Endothelial cell (in vitro differentiated cells): ENCODE data around the gene CDHR2. TPM values are rescaled to one million over a fixed set of nuclear protein-coding genes. Genes with fewer than 3 reads are reported as not detected.

Experiments
- DNase-seq: peaks from one replicate; pipeline ENCODE4 v3.0.0; 2021; ENCODE audit warnings: low spot score
- H3K27ac Mint-ChIP-seq: one replicate; pipeline ENCODE4 v1.8.0; 2021; ENCODE audit warnings: mixed read lengths, inconsistent platforms; ENCODE audit not compliant: unreplicated experiment
- H3K27me3 Mint-ChIP-seq: one replicate; pipeline ENCODE4 v1.8.0; 2021; ENCODE audit warnings: mild to moderate bottlenecking, moderate library complexity, mixed read lengths, inconsistent platforms; ENCODE audit not compliant: unreplicated experiment
- H3K36me3 Mint-ChIP-seq: one replicate; pipeline ENCODE4 v1.8.0; 2021; ENCODE audit warnings: mild to moderate bottlenecking, low read depth, mixed read lengths, inconsistent platforms; ENCODE audit not compliant: unreplicated experiment
- H3K4me1 Mint-ChIP-seq: one replicate; pipeline ENCODE4 v1.8.0; 2021; ENCODE audit warnings: mild to moderate bottlenecking, mixed read lengths, inconsistent platforms; ENCODE audit not compliant: unreplicated experiment
- H3K4me3 Mint-ChIP-seq: one replicate; pipeline ENCODE4 v1.8.0; 2021; ENCODE audit warnings: mild to moderate bottlenecking, mixed read lengths, inconsistent platforms; ENCODE audit not compliant: unreplicated experiment
- H3K9me3 Mint-ChIP-seq: one replicate; pipeline ENCODE4 v1.8.0; 2021; ENCODE audit warnings: mixed read lengths, inconsistent platforms; ENCODE audit not compliant: unreplicated experiment
- total RNA-seq: library from RNA; stranded (reverse); fragmentation: NEBNext Ultra II Directional; extraction: Animal tissue kit (Norgen Biotek cat#: 25700); gene quantifications from one replicate; pipeline ENCODE4 v1.2.1, GENCODE V29; 2021; ENCODE audit not compliant: unreplicated experiment
- TF ChIP-seq, protein P1 (sequence below): fragments of 200-600 bp; sonication (generic); IDR thresholded peaks from one replicate; pipeline ENCODE4 v1.5.0; 2021; ENCODE audit warnings: antibody characterized with exemption; ENCODE audit not compliant: unreplicated experiment

The CDHR2 gene
- total RNA-seq, 1 donor from 2014 or later, result 0.85 TPM

DNA sequence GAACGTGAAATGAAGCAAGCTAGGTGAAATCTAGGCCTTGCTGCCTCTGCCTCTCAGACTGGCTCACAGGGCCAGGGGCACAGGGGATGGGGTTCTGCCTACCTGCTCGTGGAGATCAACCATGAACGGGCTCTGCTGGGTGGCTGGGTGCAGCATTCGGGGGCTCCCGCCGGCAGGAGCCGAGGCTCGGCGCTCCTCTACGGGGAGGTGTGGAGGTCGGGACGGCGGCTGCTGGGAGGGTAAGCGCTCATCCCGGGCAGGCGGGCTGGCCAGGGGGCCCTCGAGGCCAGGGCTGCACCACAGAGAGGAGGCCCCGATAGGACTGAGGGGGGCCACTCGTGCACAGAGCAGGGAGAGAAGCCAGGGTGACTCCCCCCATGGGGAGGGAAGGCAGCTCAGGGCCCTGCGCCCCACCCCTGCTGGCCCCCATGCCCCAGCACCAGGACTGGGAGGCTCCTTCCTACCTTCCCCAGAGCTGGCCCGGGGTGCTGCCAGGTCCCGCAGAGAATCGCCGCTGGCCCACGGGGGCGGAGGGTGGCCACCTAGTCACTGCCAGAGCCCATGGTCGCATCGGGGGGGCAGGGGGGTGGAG, 17.1 kb upstream of the CDHR2 start:
- Mint-ChIP-seq H3K27ac (no peak overlapping the region), H3K27me3 (peaks cover 10% of the 10 kb centered on the region), H3K4me3 (no peak overlapping the region), H3K36me3 (peaks cover 7% of the 10 kb centered on the region), H3K4me1 (peaks cover 39% of the 10 kb centered on the region), H3K9me3 (no peaks in the 10 kb centered on the region)
- TF ChIP-seq, protein P1, sequence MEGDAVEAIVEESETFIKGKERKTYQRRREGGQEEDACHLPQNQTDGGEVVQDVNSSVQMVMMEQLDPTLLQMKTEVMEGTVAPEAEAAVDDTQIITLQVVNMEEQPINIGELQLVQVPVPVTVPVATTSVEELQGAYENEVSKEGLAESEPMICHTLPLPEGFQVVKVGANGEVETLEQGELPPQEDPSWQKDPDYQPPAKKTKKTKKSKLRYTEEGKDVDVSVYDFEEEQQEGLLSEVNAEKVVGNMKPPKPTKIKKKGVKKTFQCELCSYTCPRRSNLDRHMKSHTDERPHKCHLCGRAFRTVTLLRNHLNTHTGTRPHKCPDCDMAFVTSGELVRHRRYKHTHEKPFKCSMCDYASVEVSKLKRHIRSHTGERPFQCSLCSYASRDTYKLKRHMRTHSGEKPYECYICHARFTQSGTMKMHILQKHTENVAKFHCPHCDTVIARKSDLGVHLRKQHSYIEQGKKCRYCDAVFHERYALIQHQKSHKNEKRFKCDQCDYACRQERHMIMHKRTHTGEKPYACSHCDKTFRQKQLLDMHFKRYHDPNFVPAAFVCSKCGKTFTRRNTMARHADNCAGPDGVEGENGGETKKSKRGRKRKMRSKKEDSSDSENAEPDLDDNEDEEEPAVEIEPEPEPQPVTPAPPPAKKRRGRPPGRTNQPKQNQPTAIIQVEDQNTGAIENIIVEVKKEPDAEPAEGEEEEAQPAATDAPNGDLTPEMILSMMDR, result no peak
- DNase-seq, result no peak

DNA sequence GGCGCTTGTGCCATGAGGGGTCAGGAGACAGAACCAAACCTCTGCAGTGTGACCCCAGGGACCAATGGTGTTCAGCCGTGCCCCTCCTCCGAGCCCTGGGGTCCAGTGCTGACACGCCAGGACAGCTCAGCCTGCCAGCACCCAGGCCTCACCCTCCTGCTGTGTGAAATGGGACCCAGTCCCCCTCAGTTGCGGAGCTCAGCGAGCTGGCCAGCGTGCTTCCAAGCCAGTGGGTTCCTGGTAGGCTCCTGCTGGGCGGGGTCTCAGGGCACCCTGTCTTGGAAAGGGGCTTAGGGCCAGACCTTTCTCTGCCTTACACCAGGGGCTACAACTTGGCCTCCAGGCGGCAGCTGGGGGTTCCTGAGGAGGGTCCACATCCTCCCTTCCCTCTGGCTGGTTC, 16.3 kb upstream of the CDHR2 start:
- Mint-ChIP-seq H3K4me3 (no peak overlapping the region), H3K27me3 (peaks cover 15% of the 10 kb centered on the region), H3K36me3 (peaks cover 7% of the 10 kb centered on the region), H3K27ac (no peak overlapping the region), H3K9me3 (no peaks in the 10 kb centered on the region), H3K4me1 (peaks cover 43% of the 10 kb centered on the region)
- no peak for DNase-seq
- TF ChIP-seq, protein P1, result no peak

DNA sequence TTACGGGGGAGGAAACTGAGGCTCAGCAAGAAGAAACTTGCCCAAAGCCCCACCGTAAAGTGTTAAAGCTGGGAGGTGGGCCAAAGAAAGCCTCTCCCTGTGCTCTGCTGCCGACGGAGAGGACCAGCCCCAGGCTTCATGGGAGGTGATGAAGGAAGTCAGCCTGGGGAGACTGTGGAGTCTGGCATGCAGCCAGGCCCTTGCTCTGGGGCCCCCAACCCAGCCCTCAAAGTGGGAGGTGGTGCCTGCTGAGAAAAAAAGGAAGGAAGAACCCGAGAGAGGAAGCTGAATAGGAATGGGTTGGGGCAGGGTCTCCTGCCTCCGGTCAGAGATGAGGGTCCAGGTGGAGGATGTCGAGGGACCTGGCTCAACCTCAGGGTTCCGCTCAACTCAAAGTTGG, 15.8 kb upstream of the CDHR2 start:
- Mint-ChIP-seq H3K4me3 (peak overlapping the region; percentile 70), H3K4me1 (peaks cover 49% of the 10 kb centered on the region), H3K9me3 (no peaks in the 10 kb centered on the region), H3K36me3 (peaks cover 7% of the 10 kb centered on the region), H3K27me3 (peaks cover 16% of the 10 kb centered on the region), H3K27ac (peak overlapping the region; percentile 83)
- TF ChIP-seq, protein P1, result no peak
- DNase-seq, result no peak

DNA sequence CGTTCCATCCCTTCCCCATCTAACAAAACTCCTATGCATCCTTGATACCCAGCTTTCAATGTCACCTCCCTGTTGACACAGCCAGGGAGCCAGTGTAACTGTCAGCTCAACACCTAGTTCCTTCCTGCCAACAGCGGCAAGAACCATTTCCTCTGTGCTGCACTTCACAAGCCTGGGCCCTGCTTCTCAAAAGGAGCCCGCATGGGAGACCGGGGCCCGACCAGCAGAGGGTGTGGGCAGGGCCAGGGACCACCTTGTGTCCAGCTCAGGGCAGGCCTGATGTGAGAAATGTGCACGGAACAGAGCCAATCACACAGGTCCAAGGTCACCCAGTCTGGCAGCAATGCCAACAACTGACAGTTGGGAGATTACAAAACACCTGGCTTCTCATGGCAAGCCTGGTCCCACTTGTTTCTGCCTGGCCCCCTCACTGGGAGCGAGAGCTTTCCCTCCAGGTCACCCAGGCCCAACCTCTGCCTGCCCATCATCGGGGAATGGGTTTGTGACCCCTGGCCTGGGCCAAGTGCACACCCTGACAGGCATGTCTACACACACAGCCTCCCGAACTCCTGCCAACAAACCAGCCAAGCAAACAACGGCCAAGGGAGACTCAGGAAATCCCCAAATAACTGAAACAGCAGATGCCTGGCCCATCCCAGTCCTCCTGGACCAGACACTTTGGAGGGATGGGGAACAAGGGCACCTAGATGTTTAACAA, 15.1 kb upstream of the CDHR2 start:
- no peaks in the 10 kb centered on the region for H3K9me3 Mint-ChIP-seq
- H3K4me3 Mint-ChIP-seq, result peak overlapping the region; percentile 70
- peak overlapping the region; percentile 83 for H3K27ac Mint-ChIP-seq
- H3K27me3 Mint-ChIP-seq, result peaks cover 14% of the 10 kb centered on the region
- DNase-seq, result no peak
- TF ChIP-seq, protein P1, result no peak
- H3K4me1 Mint-ChIP-seq, result peaks cover 51% of the 10 kb centered on the region
- peaks cover 7% of the 10 kb centered on the region for H3K36me3 Mint-ChIP-seq

DNA sequence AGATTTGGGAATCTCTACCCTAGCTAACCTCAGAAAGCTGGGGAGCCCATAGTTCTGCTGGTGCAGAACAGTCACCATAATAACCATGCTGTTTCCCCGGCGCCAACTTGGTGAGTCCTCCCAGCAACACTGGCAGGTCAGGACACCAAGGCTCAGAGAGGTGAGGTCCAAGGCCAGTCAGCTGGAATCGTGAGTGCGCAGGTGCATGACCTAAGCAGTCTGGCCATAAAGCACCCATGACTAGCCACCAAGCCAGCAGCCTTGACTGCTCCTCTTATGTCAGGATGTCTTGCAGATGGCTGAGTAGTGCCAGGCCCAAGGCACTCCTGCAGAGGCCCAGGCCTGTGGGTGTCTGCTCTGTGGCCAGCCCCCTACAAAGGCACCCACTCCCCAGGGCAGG, 14.5 kb upstream of the CDHR2 start:
- Mint-ChIP-seq H3K4me3 (peak overlapping the region; percentile 70), H3K4me1 (peaks cover 49% of the 10 kb centered on the region), H3K27me3 (peaks cover 14% of the 10 kb centered on the region), H3K36me3 (peaks cover 8% of the 10 kb centered on the region), H3K27ac (peak overlapping the region; percentile 83), H3K9me3 (no peaks in the 10 kb centered on the region)
- no peak for DNase-seq
- TF ChIP-seq, protein P1, result no peak
